HepG2 (cell line): Measurements from ENCODE around the gene PNPLA2. TPM values are rescaled to one million over a fixed set of nuclear protein-coding genes. Genes with fewer than 3 reads are reported as not detected.

ENCODE experiments used
- AGO1 ChIP-seq: fragments of 200-400 bp; formaldehyde crosslinking; IDR thresholded peaks from 2 replicates; pipeline ENCODE4 v1.6.1; 2017; ENCODE audit warnings: mild to moderate bottlenecking, low read depth, low read length, moderate library complexity; ENCODE audit not compliant: poor library complexity, severe bottlenecking
- DRAP1 ChIP-seq: IDR thresholded peaks from 2 replicates; pipeline ENCODE4 v1.6.1; 2016; ENCODE audit warnings: missing genetic modification reagents, missing compliant biosample characterization
- HNRNPH1 ChIP-seq: fragments of 200-400 bp; formaldehyde crosslinking; optimal IDR thresholded peaks from 2 replicates; pipeline ENCODE3; 2017; ENCODE audit warnings: mild to moderate bottlenecking, low read depth, low read length
- KDM2A ChIP-seq: sonication (generic); formaldehyde crosslinking; IDR thresholded peaks from 2 replicates; pipeline ENCODE4 v1.4.0; 2020; ENCODE audit warnings: low read depth, missing genetic modification reagents, borderline replicate concordance
- PAXIP1 ChIP-seq: sonication (generic); formaldehyde crosslinking; conservative IDR thresholded peaks from 2 replicates; pipeline ENCODE4 v1.4.0; 2020; ENCODE audit warnings: mild to moderate bottlenecking, missing genetic modification reagents, moderate library complexity
- PHB2 ChIP-seq: fragments of 450-650 bp; IDR thresholded peaks from 2 replicates; pipeline ENCODE4 v1.6.1; 2018; ENCODE audit not compliant: partially characterized antibody
- RARA ChIP-seq: IDR thresholded peaks from 2 replicates; pipeline ENCODE4 v1.6.1; 2016; ENCODE audit warnings: missing genetic modification reagents, missing compliant biosample characterization
- SRSF1 ChIP-seq: fragments of 200-400 bp; formaldehyde crosslinking; optimal IDR thresholded peaks from 2 replicates; pipeline ENCODE3; 2017; ENCODE audit warnings: mild to moderate bottlenecking, low read depth, low read length, moderate library complexity
- TFDP2 ChIP-seq: sonication (generic); formaldehyde crosslinking; IDR thresholded peaks from 2 replicates; pipeline ENCODE4 v1.4.0; 2020; ENCODE audit warnings: missing genetic modification reagents
- ZNF207 ChIP-seq: fragments of 450-650 bp; IDR thresholded peaks from 2 replicates; pipeline ENCODE4 v1.6.1; 2016; ENCODE audit warnings: antibody characterized with exemption, borderline replicate concordance
- ZNF225 ChIP-seq: sonication (generic); formaldehyde crosslinking; IDR thresholded peaks from 2 replicates; pipeline ENCODE4 v1.4.0; 2020; ENCODE audit warnings: mild to moderate bottlenecking, missing genetic modification reagents
- ZNF280B ChIP-seq: sonication (generic); formaldehyde crosslinking; IDR thresholded peaks from 2 replicates; pipeline ENCODE4 v1.5.0; 2020; ENCODE audit warnings: missing genetic modification reagents, mild to moderate bottlenecking, borderline replicate concordance
- ZNF552 ChIP-seq: sonication (generic); formaldehyde crosslinking; IDR thresholded peaks from 2 replicates; pipeline ENCODE4 v1.9.0; 2022; ENCODE audit warnings: missing genetic modification reagents, mild to moderate bottlenecking, borderline replicate concordance
- ZNF609 ChIP-seq: sonication (generic); formaldehyde crosslinking; IDR thresholded peaks from 2 replicates; pipeline ENCODE4 v1.4.0; 2020; ENCODE audit warnings: mild to moderate bottlenecking, missing genetic modification reagents, borderline replicate concordance
- polyA plus RNA-seq, 8 experiments: library from polyadenylated mRNA; depleted of rRNA in 3 of 8; stranded (reverse) in 7 of 8; unstranded in 1 of 8; fragments of >200 nt; fragmentation: Illumina TruSeq in 4 of 8; extraction: Trizol in 4 of 8; gene quantifications; 2 replicates each; pipeline versions ENCODE4 v1.2.1 to v1.2.3, GENCODE V29; 2011 to 2016; ENCODE audit warnings: low read depth in 4 of 8, missing spikeins in 1 of 8, mixed read lengths in 1 of 8; ENCODE audit not compliant: insufficient read depth in 1 of 8
- total RNA-seq, 5 experiments: library from RNA; depleted of rRNA; stranded (reverse); fragments of >200 nt; fragmentation: Illumina TruSeq; extraction: Trizol; gene quantifications; 2 replicates each; pipeline ENCODE4 v1.2.3, GENCODE V29; 2016; ENCODE audit warnings: low read depth in 1 of 5

Gene PNPLA2
- total and polyA plus RNA-seq, 2 of the 13 experiments (the other 11 are each of a cell fraction or from before 2014, with no cell fraction given) = 10.5 to 43.2 TPM

GRCh38 chr11:788953-789940 lies 29.5 kb upstream of the PNPLA2 start (continued):
- TF ChIP-seq PAXIP1 = no peak
- TF ChIP-seq KDM2A (CRISPR knock-in tag) = peak; percentile 81
- TF ChIP-seq ZNF280B (CRISPR knock-in tag) = no peak
- TF ChIP-seq HNRNPH1 = no peak
- TF ChIP-seq AGO1 = peak; percentile 54
- TF ChIP-seq RARA = peak; percentile 72
- TF ChIP-seq ZNF225 (CRISPR knock-in tag) = no peak
- TF ChIP-seq ZNF609 (CRISPR knock-in tag) = no peak
- no peak for TF ChIP-seq TFDP2 (CRISPR knock-in tag)
- no peak for TF ChIP-seq DRAP1 (CRISPR knock-in tag)
- no peak for TF ChIP-seq ZNF207
- TF ChIP-seq PHB2 = no peak
- TF ChIP-seq SRSF1 = no peak
- TF ChIP-seq ZNF552 (CRISPR knock-in tag) = no peak
